Hepatocyte (in vitro differentiated cells): ENCODE measurements around the gene TNFRSF13B.
"Not testable (repeated sequence)": the region's sequence is repeated elsewhere in the genome, so short reads cannot be mapped to it uniquely, and the experiment has no call there.

Experiments used
- CTCF ChIP-seq: fragments of 200-600 bp; sonication (generic); IDR thresholded peaks from 2 replicates; pipeline ENCODE4 v1.5.1; 2016; ENCODE audit warnings: antibody characterized with exemption, mild to moderate bottlenecking; ENCODE audit not compliant: poor library complexity
- EZH2phosphoT487 ChIP-seq: fragments of 200-600 bp; sonication (generic); IDR thresholded peaks from one replicate; pipeline ENCODE4 v1.6.1; 2018; ENCODE audit warnings: antibody characterized with exemption, mild to moderate bottlenecking, low read depth, moderate library complexity; ENCODE audit not compliant: unreplicated experiment, severe bottlenecking

- not testable (repeated sequence) for TF ChIP-seq CTCF, EZH2phosphoT487
Observed at GRCh38 chr17:17007891-17008290, 36.0 kb upstream of the TNFRSF13B start.
